Left ventricle myocardium inferior (tissue), 1 donor: ENCODE results near the gene PIP5K1C. TPM values are rescaled to one million over a fixed set of nuclear protein-coding genes. Genes with fewer than 3 reads are reported as not detected.

Experiments
- DNase-seq: peaks from one replicate; pipeline ENCODE4 v3.0.0-alpha.2; 2020
- H3K27ac ChIP-seq: fragments of 200-600 bp; replicated peaks from 2 replicates; pipeline ENCODE4 v1.8.0; 2021
- H3K27me3 ChIP-seq: fragments of 200-600 bp; 2 replicates; pipeline ENCODE4 v1.8.0; 2021; ENCODE audit warnings: low read depth
- H3K36me3 ChIP-seq: fragments of 200-600 bp; 2 replicates; pipeline ENCODE4 v1.8.0; 2021
- H3K4me1 ChIP-seq: fragments of 200-600 bp; 2 replicates; pipeline ENCODE4 v1.8.0; 2021
- H3K4me3 ChIP-seq: fragments of 200-600 bp; 2 replicates; pipeline ENCODE4 v1.8.0; 2021; ENCODE audit warnings: mild to moderate bottlenecking, moderate library complexity
- H3K9me3 ChIP-seq: fragments of 200-600 bp; replicated peaks from 2 replicates; pipeline ENCODE4 v1.8.0; 2021
- intact Hi-C: fragments of 100-400 bp; cut with micrococcal nuclease; formaldehyde crosslinking; loops from one replicate; pipeline ENCODE4 v1.11.0; 2022
- total RNA-seq: library from RNA; stranded (reverse); fragmentation: NEBNext Ultra II Directional; extraction: Animal tissue kit (Norgen Biotek cat#: 25700); gene quantifications from one replicate; pipeline ENCODE4 v1.2.1, GENCODE V29; 2021
- TF ChIP-seq, protein P1 (sequence below): fragments of 200-600 bp; IDR thresholded peaks from 2 replicates; pipeline ENCODE4 v1.8.0; 2021; ENCODE audit warnings: antibody characterized with exemption, mild to moderate bottlenecking, borderline replicate concordance
- donor health status: DM: no; HTN: yes; CAD: no; lungs with severe emphysema.

The PIP5K1C gene
- total RNA-seq, 1 donor from 2014 or later = 31.6 TPM

DNA sequence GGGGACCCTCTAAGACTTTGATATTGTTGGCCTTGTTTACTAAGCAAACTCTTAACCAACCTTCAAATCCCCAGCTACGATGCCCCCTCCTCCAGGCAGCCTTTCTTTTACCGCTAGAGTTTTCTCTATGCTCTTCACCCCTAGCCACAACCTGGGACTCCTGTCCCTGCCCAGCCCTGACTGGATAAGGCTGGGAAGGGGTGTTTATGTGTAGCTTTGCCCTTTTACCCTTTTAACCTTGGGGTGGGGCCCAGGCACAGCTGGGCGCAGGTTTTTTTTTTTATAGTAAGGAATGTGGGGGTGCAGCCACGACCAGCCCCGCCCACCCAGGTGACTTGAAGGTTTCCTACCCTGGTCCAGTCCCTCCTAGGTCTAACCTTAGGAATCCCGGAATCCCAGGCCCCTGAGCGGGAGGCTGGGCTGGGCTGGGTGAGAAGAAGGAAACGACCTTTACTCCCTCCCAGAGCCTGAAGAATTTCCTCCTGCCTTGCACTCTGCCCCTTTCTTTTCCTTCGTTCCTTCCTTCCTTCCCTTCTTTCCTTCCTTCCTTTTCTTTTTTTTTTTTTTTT lies 20.2 kb upstream of the PIP5K1C start:
- Histone ChIP-seq H3K4me1 (peaks cover 25% of the 10 kb centered on the region), H3K36me3 (no peaks in the 10 kb centered on the region), H3K9me3 (no peaks in the 10 kb centered on the region), H3K4me3 (no peak overlapping the region), H3K27ac (no peak overlapping the region), H3K27me3 (peaks cover 72% of the 10 kb centered on the region)
- DNase-seq = no peak
- TF ChIP-seq, protein P1, sequence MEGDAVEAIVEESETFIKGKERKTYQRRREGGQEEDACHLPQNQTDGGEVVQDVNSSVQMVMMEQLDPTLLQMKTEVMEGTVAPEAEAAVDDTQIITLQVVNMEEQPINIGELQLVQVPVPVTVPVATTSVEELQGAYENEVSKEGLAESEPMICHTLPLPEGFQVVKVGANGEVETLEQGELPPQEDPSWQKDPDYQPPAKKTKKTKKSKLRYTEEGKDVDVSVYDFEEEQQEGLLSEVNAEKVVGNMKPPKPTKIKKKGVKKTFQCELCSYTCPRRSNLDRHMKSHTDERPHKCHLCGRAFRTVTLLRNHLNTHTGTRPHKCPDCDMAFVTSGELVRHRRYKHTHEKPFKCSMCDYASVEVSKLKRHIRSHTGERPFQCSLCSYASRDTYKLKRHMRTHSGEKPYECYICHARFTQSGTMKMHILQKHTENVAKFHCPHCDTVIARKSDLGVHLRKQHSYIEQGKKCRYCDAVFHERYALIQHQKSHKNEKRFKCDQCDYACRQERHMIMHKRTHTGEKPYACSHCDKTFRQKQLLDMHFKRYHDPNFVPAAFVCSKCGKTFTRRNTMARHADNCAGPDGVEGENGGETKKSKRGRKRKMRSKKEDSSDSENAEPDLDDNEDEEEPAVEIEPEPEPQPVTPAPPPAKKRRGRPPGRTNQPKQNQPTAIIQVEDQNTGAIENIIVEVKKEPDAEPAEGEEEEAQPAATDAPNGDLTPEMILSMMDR = no peak
- intact Hi-C loops = no loop called here

- TF ChIP-seq, protein P1 = no peak
Measured at GRCh38 chr19:3719868-3720267, 19.6 kb upstream of the PIP5K1C start.

DNA sequence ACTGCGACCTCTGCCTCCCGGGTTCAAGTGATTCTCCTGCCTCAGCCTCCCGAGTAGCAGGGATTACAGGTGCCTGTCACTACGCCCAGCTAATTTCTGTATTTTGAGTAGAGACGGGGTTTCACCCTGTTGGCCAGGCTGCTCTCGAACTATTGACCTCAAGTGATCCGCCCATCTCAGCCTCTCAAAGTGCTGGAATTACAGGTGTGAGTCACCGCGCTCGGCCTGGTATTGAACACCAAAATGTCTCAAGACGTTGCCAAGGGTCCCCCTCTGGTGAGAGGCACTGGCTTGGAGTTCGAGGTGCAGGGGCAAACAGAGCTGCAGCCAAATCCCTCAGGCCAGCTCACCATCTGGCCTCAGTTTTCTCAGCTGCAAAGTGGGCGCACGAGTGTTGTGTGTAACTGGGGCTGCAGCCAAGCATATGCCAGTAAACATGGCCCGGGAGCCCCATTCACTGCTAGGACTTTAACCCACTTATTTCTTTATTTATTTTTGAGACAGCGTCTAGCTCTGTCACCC lies 15.9 kb upstream of the PIP5K1C start:
- Histone ChIP-seq H3K27me3 (peaks cover 30% of the 10 kb centered on the region), H3K36me3 (no peaks in the 10 kb centered on the region), H3K9me3 (no peaks in the 10 kb centered on the region), H3K27ac (no peak overlapping the region), H3K4me3 (no peak overlapping the region), H3K4me1 (peaks cover 21% of the 10 kb centered on the region)
- DNase-seq = no peak
- TF ChIP-seq, protein P1 = no peak
- intact Hi-C loops = no loop called here

More at GRCh38 chr19:3719868-3720267, 19.6 kb upstream of the PIP5K1C start:
- Histone ChIP-seq H3K4me3 (no peak overlapping the region), H3K27me3 (peaks cover 66% of the 10 kb centered on the region), H3K4me1 (peaks cover 25% of the 10 kb centered on the region), H3K27ac (no peak overlapping the region), H3K9me3 (no peaks in the 10 kb centered on the region), H3K36me3 (no peaks in the 10 kb centered on the region)
- intact Hi-C loops = no loop called here
- DNase-seq = no peak

DNA sequence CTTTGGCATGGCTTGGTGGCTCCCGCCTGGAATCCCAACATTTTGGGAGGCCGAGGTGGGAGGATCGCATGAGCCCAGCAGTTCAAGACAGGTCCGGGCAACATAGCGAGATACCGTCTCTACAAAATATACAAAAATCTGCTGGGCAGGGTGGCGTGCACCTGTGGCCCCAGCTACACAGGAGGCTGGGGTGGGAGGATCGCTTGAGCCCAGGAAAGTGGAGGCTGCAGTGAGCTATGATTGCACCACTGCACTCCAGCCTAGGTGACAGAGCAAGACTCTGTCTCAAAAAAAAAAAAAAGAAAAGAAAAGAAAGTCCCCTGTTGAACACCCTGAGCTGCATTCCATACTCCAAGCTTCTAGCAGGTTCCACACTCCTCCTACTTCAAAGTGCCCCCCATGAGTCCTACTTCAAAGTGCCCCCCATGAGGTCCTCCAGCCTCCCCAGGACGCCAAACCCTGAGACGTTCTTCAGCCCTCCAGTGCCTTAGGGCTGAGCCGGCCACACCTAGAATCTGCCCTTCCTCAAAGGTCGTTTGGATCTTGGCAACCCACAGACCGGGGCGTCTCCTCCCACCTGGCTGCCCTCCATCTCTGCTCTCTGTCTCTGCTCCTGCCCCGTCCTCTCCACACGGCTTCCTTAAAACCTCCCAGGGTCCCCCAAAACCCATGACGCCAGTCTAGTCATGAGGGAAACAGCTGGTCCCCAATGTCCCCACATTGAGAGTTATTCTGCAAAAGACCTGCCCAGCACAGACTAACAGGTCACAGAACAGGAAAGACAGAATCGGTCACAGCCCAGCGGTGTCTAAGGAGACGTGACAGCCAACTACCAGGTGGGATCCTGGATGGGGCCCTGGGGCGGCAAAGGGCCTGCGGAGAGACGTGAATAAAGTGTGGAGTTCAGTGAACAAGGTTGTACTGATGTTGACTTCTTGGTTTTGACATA lies 12.7 kb upstream of the PIP5K1C start:
- no peaks in the 10 kb centered on the region for H3K9me3 ChIP-seq
- H3K36me3 ChIP-seq = no peaks in the 10 kb centered on the region
- peaks cover 16% of the 10 kb centered on the region for H3K4me1 ChIP-seq
- no peak for DNase-seq
- peaks cover 5% of the 10 kb centered on the region for H3K27me3 ChIP-seq
- no peak overlapping the region for H3K4me3 ChIP-seq
- intact Hi-C loops = no loop called here
- TF ChIP-seq, protein P1 = no peak
- no peak overlapping the region for H3K27ac ChIP-seq

GRCh38 chr19:3710265-3710812 lies 10.1 kb upstream of the PIP5K1C start:
- TF ChIP-seq, protein P1 = no peak

More at GRCh38 chr19:3710265-3710812, 10.1 kb upstream of the PIP5K1C start:
- Histone ChIP-seq H3K27me3 (peaks cover 25% of the 10 kb centered on the region), H3K27ac (no peak overlapping the region), H3K4me1 (peaks cover 20% of the 10 kb centered on the region), H3K9me3 (no peaks in the 10 kb centered on the region), H3K36me3 (no peaks in the 10 kb centered on the region), H3K4me3 (no peak overlapping the region)
- DNase-seq = peak; percentile 68
- intact Hi-C loops = no loop called here
